SKM-1 treated with dmso at 0.1 percent for 144 hours (cell line): ENCODE data around the gene COG2.
"Not testable (repeated sequence)": the region's sequence is repeated elsewhere in the genome, so short reads cannot be mapped to it uniquely, and the experiment has no call there.

ENCODE experiments used
- DNase-seq: peaks from one replicate; lab custom pipeline; 2025; ENCODE audit not compliant: unreplicated experiment; lab: John Stamatoyannopoulos, UW

COG2 gene

GRCh38 chr1:230674581-230674980 lies 32.3 kb downstream of the COG2 start:
- DNase-seq = no peak

GRCh38 chr1:230677200-230677599 lies 34.9 kb downstream of the COG2 start:
- DNase-seq = no peak

- DNase-seq = no peak
Observed at GRCh38 chr1:230679192-230679591, 36.9 kb downstream of the COG2 start.

DNA sequence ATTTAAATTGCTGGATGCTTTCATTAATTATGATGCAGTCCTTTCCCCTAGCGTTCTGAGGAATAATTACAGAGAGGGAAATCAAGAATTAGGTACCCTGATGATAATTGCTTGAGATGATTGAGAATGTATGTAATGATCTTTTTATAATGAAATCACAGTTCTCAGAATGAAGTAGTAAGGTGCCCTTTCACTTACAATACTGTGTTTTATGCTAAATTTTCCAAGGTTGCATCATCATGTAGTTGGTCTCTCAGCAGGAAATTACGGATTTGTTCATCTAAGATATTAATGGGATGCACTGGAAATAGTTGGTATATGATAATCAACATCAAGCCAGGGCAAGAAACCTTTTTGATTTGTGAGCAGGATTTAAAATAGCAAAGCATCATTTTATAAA lies 37.5 kb downstream of the COG2 start:
- no peak for DNase-seq

GRCh38 chr1:230680300-230681025 lies 38.2 kb downstream of the COG2 start:
- no peak for DNase-seq

GRCh38 chr1:230681599-230681998 lies 39.3 kb downstream of the COG2 start:
- DNase-seq = no peak

DNA sequence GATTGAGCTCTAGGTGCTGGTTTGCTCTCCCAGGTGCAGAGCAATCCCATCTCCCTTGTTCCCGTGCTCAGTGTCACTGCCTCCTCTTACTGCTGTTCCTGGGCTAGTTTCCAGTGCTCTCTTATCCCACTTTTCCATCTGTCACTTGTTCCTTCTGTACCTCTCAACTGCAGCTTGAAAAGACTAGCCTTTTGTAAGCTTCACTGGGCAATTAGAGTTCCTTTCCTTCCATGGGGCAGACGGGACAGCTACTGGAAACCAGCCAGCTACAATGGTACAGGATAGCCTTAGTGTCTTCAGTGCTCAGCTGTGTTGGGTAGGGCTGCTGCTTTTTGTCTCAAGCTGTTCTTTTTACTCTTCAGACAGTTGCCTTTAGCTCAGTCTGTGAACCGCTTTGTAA lies 40.0 kb downstream of the COG2 start:
- no peak for DNase-seq

- DNase-seq = no peak
Observed at GRCh38 chr1:230682882-230683610, 40.8 kb downstream of the COG2 start.

DNA sequence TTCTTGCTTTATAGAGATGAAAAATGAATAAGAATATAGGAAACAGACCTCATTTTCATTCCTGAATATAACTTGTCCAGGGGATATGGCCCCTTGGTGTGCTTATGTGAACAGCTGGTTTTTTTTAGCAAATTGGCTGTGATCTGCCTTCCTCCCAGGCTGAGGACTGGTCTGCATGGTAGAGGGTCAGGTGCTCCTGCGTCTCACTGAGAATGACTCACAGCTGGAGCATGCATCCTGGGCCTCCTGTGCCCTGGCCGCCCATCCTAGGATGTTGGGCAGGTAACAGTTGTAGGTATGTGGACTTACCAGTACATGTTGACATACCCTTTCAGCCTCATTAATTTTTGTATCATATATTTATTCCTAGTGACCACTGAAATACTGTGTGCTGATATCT lies 41.9 kb downstream of the COG2 start:
- DNase-seq = no peak

- DNase-seq = no peak
Observed at GRCh38 chr1:230684998-230685397, 42.7 kb downstream of the COG2 start.

DNA sequence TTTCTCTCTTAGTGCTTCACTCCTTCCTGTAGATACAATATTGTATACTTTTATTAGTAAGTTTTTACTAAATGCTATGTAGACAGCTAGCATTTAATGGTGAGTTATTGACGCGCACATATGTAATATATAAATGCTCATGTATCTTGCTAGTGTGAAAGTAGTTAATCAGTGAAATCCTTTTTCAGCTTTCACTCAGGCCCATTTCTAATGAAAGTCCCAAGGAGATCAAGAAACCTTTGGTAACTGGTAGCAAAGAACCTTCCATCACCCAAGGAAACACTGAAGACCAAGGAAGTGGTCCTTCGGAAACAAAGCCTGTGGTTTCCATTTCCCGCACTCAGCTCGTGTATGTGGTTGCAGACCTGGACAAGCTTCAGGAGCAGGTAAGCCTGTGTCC lies 44.5 kb downstream of the COG2 start:
- no peak for DNase-seq

DNA sequence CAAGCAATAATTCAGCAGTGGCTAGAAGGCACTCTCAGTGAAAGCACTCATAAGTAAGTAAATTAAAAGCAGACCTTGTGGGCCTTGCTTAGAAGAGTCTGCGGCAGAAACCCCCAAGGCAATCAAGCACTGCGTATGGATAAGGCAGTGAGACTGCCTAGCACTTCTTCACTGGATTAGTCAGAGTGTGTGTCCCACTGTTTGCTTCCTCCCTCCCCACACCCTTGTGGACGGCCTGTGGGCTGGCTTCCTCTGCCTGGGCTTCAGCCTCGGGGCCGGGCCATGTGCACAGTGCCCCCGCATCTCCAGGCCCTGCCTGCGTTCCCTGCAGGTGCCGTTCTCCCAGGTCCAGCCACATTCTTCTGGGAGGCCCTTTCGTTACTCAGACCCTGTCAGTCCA lies 47.8 kb downstream of the COG2 start:
- DNase-seq = no peak

DNA sequence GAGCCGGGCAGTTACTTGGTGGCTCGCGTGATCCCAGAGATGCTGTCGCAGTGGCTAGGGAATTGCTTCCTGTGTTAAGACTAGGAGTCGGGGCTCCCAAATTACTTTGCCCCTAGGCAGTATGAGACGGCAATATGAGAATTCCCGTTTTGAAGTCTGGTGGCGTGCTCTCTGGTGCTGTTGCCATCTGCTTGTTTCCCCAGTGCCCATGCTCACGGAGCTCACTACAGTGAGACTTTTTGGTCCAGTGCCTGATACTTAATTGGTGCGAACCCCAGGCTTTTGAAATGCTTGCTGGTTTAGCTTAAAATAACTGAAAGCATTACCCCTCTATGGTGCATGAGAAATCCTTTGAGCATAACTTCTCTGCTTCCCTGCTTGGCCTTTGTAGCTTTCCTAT lies 49.3 kb downstream of the COG2 start:
- DNase-seq = no peak

GRCh38 chr1:230693221-230693620 lies 50.9 kb downstream of the COG2 start:
- DNase-seq = no peak

DNA sequence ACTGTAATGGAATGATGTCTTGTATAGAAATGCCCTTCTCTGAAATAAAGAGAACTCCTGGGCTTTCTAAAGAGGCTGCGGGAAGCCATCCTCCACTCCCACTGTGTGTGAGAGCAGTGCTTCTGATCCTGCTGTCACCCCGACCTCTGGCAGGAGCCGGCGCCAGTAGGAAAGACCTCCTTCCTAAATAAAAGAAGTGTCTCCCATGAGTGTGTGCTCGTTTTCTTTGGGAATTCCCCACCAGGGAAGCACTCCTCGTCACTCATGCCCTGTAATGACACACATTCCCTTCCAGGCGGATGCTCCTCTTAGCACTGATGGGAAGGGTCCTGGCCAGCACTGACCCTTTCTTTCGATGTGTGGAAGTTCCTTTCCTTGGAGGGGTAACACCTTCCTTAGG lies 51.5 kb downstream of the COG2 start:
- no peak for DNase-seq

DNA sequence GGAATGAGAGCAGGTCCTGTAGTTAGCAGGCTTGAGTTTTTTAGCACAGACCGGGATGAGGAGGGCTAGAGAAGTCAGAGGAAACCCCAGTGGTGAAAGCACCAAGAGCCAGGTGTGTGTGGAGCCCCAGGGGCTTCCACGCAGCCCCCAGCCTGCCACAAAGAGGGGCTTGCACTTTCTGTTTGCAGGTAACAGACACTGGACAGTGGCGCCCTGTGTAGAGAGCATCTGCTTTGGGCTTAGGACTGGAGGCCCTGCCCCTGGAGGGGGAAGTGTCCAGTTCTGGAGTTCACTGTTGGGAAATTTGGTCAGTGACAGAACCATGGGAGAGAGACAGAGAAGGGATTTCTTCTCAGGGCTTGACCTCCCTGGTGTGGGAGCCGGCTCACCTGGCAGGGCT lies 52.2 kb downstream of the COG2 start:
- DNase-seq = no peak

- DNase-seq = no peak
Observed at GRCh38 chr1:230694991-230695390, 52.7 kb downstream of the COG2 start.

DNA sequence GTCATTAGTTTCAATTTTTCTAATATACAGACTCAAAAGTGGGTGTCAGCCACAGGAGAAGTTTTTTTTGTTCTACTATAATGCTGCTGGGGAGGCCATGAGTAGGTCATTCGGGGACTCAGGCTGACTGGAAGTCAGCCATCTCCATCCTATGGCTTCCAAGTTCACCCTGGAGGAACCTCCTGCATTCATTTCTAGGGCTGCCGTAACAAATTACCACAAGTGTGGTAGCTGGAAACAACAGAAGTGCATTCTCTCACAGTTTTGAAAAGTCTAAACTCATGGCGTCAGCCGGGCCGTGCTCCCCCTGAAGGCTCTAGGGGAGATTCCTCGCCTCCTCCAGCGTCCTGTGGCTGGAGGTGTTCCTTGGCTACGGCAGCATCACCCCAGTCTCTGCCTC lies 53.9 kb downstream of the COG2 start:
- DNase-seq = no peak

DNA sequence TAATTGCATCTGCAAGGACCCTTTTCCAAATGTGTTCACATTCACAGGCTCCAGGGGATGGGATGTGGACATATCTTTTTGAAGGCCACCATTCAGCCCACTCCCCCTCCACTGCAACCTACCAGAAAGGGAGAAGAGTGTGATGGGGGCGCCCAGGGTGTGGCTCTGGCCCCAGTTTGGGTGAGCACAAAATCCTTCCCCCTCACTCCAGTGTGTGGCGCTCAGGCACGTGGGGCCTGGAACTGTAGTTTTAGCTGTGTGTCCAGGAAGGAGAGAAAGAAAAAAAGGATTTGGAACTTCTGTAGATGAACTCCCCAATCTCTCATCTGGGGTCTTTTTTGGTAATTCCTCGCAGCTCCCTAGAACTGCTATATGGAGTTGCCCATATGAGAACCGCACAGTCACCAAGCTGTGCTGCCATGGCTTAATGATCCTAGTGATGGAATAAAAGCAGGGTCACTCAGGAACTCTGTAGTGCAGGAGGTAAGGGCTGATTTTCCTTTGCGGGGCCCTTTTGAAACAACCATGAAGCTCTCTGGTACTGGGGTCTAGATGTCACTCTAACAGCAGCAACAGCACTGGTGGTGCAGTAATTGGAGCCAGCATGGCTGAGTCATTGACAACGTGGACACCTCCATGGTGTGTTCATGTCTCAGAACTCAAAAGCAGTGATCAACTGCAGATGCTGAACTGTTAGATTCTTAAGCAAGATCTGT lies 54.6 kb downstream of the COG2 start:
- no peak for DNase-seq

GRCh38 chr1:230698130-230698529 lies 55.8 kb downstream of the COG2 start:
- DNase-seq = no peak

DNA sequence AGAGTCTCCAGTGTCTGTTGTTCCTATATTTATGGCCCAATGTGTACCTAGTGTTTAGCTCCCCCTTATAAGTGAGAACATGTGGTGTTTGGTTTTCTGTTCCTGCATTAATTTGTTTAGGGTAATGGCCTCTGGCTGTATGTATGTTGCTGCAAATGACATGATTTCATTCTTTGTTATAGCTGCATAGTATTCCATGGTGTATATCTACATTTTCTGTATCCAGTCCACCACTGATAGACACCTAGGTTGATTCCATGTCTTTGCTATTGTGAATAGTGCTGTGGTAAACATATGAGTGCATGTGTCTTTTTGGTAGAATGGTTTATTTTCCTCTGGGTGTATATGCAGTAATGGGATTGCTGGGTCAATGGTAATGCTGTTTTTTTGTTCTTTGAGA lies 56.7 kb downstream of the COG2 start:
- DNase-seq = not testable (repeated sequence)

DNA sequence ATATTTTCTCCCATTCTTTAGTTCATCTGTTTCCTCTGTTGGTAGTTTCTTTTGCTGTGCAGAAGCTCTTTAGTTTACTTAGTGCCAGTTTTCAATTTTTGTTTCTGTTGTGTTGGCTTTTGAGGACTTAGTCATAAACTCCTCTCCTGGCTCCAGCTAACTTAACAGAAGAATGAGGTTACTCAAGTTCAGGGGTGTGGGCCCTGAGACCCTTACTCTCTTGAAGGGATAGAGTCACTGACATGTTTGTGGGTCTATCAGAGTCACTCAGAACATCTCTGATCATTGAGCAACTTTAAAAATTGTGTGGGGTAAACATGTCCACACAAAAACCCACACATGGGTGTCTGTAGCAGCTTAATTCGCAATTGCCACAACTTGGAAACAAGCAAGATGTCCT lies 57.4 kb downstream of the COG2 start:
- DNase-seq = no peak
